ENCODE results near the gene LDHAL6B.

Gene LDHAL6B

DNA sequence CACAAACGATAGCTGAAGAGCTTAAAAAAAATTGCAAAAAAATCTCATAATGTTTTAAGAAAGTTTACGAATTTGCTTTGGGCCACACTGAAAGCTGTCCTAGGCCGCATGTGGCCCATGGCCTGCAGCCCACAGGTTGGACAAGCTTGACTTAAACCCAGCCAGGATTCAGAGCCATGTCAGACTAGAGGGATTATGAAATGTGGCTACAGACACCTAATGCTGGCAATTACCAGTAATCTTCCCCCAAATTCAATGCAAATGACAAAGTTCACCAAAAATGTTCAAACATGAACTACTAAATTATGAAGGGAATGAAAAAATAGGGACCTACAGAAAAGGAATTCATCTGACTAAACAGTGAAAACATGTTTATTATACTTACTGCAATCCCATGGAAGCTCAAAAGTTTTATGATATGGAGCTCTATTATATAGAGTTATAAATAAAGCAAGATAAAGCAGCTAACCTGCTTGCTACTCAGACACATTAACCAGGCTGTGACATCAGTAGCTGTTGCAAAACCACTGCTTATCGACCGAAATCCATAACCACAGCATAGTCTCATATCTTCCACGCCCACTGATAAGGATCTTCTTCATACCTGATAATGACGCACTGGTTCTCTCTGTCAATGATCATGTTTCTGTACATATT, 49.2 kb downstream of the LDHAL6B start:
- DNase-seq = no peak

DNA sequence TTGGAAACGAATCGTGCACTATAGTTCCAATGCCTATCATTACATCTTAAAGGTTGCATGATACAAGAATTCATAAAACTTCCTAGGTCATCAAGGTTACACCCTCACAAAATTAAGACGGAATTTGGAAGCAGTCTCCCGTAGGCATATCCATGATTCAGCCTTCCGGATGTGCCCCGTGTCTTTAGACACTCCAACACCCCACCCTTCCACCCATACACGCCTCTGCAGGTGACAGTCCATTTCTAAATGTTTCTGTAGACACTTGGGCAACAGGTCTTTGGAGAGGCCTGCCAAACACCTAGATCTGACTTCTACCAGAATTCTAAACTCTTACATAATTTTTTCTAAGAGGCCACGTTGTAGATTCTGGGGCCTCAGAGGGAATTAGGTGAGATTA, 49.8 kb downstream of the LDHAL6B start:
- no peak for DNase-seq

DNA sequence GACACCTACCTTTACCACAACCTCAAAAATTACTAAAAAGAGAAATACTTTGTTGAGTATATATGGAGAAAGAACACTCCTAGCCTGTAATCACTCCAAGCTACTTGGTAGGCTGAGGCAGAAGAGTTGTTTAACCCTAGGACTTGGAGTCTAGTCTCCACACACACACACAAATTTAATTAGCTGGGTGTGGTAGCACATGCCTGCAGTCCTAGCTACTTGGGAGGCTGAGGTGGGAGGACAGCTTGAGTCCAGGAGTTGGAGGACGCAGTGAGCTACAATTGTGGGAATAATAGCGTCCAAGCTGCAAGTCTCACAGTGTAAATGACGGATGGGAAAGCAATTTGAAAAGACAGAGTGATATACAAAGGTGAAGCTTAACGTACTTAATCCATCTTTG, 50.5 kb downstream of the LDHAL6B start:
- no peak for DNase-seq

Data from activated T-cell treated with anti-CD3 and anti-CD28 coated beads, Interleukin-2, amount 50 U/mL, for 1 hour (primary cell).